HL-60/S4 (cell line): ENCODE results near the gene MTRFR.
"Not testable (repeated sequence)": the region's sequence is repeated elsewhere in the genome, so short reads cannot be mapped to it uniquely, and the experiment has no call there.

Experiments used
- in situ Hi-C: fragments of 300-500 bp; cut with MboI; formaldehyde crosslinking; loops from 2 replicates; pipeline ENCODE4 v1.14.3; 2022; ENCODE audit warnings: low sequenced_read_pairs

MTRFR gene

GRCh38 chr12:123232807-123233504 is at the start of gene MTRFR, which contains the start of gene MPHOSPH9:
MTRFR (plus strand) TSS chr12:123233436; CDS start chr12:123253675, 20,239 bp downstream.
MPHOSPH9 (minus strand) TSS chr12:123233141; CDS start chr12:123230364, 2,777 bp downstream.
- in situ Hi-C loops = loop anchor here (25.0 kb wide), 1 partner anchor 371 kb away; no protein-coding TSS in a partner anchor

- in situ Hi-C loops = no loop called here
Measured at GRCh38 chr12:123187637-123188036, 45.6 kb upstream of the MTRFR start.

GRCh38 chr12:123199936-123200335 is 33.3 kb upstream of the MTRFR start:
- in situ Hi-C loops = no loop called here

- in situ Hi-C loops = no loop called here
Measured at GRCh38 chr12:123200414-123200813, 32.8 kb upstream of the MTRFR start.

- in situ Hi-C loops = not testable (repeated sequence)
Measured at GRCh38 chr12:123206794-123207193, 26.4 kb upstream of the MTRFR start.

GRCh38 chr12:123207815-123208214 is 25.4 kb upstream of the MTRFR start:
- in situ Hi-C loops = not testable (repeated sequence)

GRCh38 chr12:123223241-123223668 is 10.0 kb upstream of the MTRFR start:
- in situ Hi-C loops = no loop called here

- in situ Hi-C loops = loop anchor here (25.0 kb wide), 1 partner anchor 363 kb away; no protein-coding TSS in a partner anchor
Measured at GRCh38 chr12:123225443-123225842, 7.8 kb upstream of the MTRFR start.

GRCh38 chr12:123227581-123228258 is 5.5 kb upstream of the MTRFR start:
- in situ Hi-C loops = loop anchor here (25.0 kb wide), 1 partner anchor 365 kb away; no protein-coding TSS in a partner anchor

- in situ Hi-C loops = loop anchor here (25.0 kb wide), 1 partner anchor 367 kb away; no protein-coding TSS in a partner anchor
Measured at GRCh38 chr12:123229051-123229450, 4.2 kb upstream of the MTRFR start.

- in situ Hi-C loops = loop anchor here (25.0 kb wide), 1 partner anchor 370 kb away; no protein-coding TSS in a partner anchor
Measured at GRCh38 chr12:123231931-123232330, 1.3 kb upstream of the MTRFR start.

GRCh38 chr12:123232472-123232806 is 797 bp upstream of the MTRFR start:
- in situ Hi-C loops = loop anchor here (25.0 kb wide), 1 partner anchor 370 kb away; no protein-coding TSS in a partner anchor

- in situ Hi-C loops = loop anchor here (25.0 kb wide), 1 partner anchor 371 kb away; no protein-coding TSS in a partner anchor
Measured at GRCh38 chr12:123233505-123234308, 471 bp downstream of the MTRFR start.

GRCh38 chr12:123237646-123238329 is 4.6 kb downstream of the MTRFR start:
- in situ Hi-C loops = loop anchor here (25.0 kb wide), 1 partner anchor 375 kb away; no protein-coding TSS in a partner anchor

- in situ Hi-C loops = loop anchor here (25.0 kb wide), 1 partner anchor 376 kb away; no protein-coding TSS in a partner anchor
Measured at GRCh38 chr12:123238330-123238682, 5.1 kb downstream of the MTRFR start.

- in situ Hi-C loops = loop anchor here (25.0 kb wide), 1 partner anchor 377 kb away; no protein-coding TSS in a partner anchor
Measured at GRCh38 chr12:123238961-123239360, 5.7 kb downstream of the MTRFR start.

- in situ Hi-C loops = loop anchor here (25.0 kb wide), 1 partner anchor 380 kb away; no protein-coding TSS in a partner anchor
Measured at GRCh38 chr12:123242116-123242904, 9.1 kb downstream of the MTRFR start.

GRCh38 chr12:123243671-123244262 is 10.5 kb downstream of the MTRFR start:
- in situ Hi-C loops = loop anchor here (25.0 kb wide), 1 partner anchor 381 kb away; no protein-coding TSS in a partner anchor

- in situ Hi-C loops = loop anchor here (25.0 kb wide), 1 partner anchor 383 kb away; no protein-coding TSS in a partner anchor
Measured at GRCh38 chr12:123245678-123246077, 12.4 kb downstream of the MTRFR start.
